Tibial artery (tissue), 4 donors: ENCODE data around the gene DMRT1.

Experiments used
- DNase-seq, 2 donors: peaks; one replicate each; pipeline ENCODE4 v3.0.0-alpha.2; 2019
- H3K27ac ChIP-seq, 2 donors: fragments of 200-600 bp; sonication (generic) in 1 of 2; 1 replicate in 1 of 2; 2 replicates in 1 of 2; pipeline ENCODE4 v1.5.1; 2018 to 2019; ENCODE audit warnings: mild to moderate bottlenecking in 1 of 2
- H3K27me3 ChIP-seq, 2 donors: fragments of 200-600 bp; sonication (generic) in 1 of 2; one replicate each; pipeline versions ENCODE4 v1.5.1 to v1.6.0; 2016 to 2019
- H3K36me3 ChIP-seq, 3 donors: fragments of 200-600 bp; sonication (generic) in 2 of 3; one replicate each; pipeline ENCODE4 v1.5.1; 2016 to 2019; ENCODE audit warnings: mild to moderate bottlenecking in 2 of 3
- H3K4me1 ChIP-seq, 4 donors: fragments of 200-600 bp; sonication (generic) in 2 of 4; 1 replicate in 3 of 4; 2 replicates in 1 of 4; pipeline ENCODE4 v1.5.1; 2016 to 2019
- H3K4me3 ChIP-seq, 2 donors: fragments of 200-600 bp; sonication (generic) in 1 of 2; 1 replicate in 1 of 2; 2 replicates in 1 of 2; pipeline ENCODE4 v1.5.1; 2018 to 2019; ENCODE audit warnings: mild to moderate bottlenecking in 2 of 2
- H3K9me3 ChIP-seq, 3 donors: fragments of 200-600 bp; sonication (generic) in 1 of 3; one replicate each; pipeline ENCODE4 v1.5.1; 2016 to 2019
- CTCF ChIP-seq, 2 experiments: fragments of 200-600 bp in 1 of 2; fragments of 450-650 bp in 1 of 2; IDR thresholded peaks; one replicate each; pipeline ENCODE4 v1.5.1; 2017 to 2019; ENCODE audit warnings: antibody characterized with exemption in 2 of 2, mild to moderate bottlenecking in 1 of 2, moderate library complexity in 1 of 2
- intact Hi-C: fragments of 100-400 bp; cut with DNase I; formaldehyde crosslinking; loops from one replicate; pipeline ENCODE4 v1.15.0; 2023; ENCODE audit warnings: low total_unique reads

Gene DMRT1

GRCh38 chr9:981491-981898 is 140.0 kb downstream of the DMRT1 start:
- no peaks in the 10 kb centered on the region for H3K36me3 ChIP-seq
- intact Hi-C loops, result no loop called here
- TF ChIP-seq CTCF (IDR thresholded peaks at IDR 0.05), result no peak
- DNase-seq, result no peak
- peaks cover 0 to 54% of the 10 kb centered on the region in 2 donors for H3K27me3 ChIP-seq
- no peaks in the 10 kb centered on the region for H3K9me3 ChIP-seq
- no peak overlapping the region for H3K27ac ChIP-seq
- no peak overlapping the region for H3K4me3 ChIP-seq
- H3K4me1 ChIP-seq, result peaks cover 0 to 10% (median 8%) of the 10 kb centered on the region in 4 donors

DNA sequence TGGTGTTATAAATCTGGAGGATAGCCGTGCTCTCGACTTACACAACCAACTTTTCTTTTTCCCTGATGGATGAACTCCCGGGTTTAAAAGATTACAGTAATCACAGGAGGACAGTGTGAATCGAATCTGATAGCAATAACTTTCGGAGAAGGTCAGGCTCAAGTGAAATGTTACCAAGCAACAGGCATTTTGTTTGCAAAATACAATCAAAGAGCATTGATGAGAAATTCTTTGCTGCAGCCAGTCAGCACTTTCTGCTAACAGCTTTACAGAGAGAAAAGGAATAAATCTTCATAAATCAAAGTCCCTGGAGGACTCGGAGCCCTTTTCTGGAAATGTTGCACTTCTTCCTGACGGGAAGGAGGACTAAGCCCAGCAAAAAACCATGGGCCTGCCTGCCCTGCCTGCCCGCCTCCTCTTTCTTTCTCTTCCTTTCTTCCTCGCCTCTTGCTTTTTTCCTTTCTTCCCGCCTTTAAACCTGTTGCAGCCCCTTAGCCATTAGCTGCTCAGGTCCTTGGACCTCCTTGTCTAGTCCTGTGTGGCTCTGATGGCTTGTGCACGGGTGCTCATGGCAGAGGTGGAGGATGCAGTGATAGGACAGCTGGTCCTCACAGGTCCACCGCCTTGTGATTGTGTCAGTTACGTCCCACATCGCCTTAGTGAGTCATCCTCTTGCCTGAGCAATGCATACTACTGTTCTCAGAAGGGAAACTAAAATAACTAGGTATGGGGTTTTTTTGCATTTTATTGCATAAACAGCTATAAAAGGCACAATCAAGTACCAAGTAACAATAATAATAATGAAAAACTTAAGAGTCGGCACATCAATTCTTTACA is 141.1 kb downstream of the DMRT1 start:
- intact Hi-C loops, result no loop called here
- Histone ChIP-seq H3K9me3 (no peaks in the 10 kb centered on the region), H3K27me3 (peaks cover 0 to 47% of the 10 kb centered on the region in 2 donors), H3K27ac (no peak overlapping the region), H3K4me1 (no peaks in the 10 kb centered on the region), H3K36me3 (no peaks in the 10 kb centered on the region), H3K4me3 (no peak overlapping the region)
- no peak for DNase-seq
- TF ChIP-seq CTCF (IDR thresholded peaks at IDR 0.05), result no peak

GRCh38 chr9:994005-994404 is 152.5 kb downstream of the DMRT1 start:
- H3K4me3 ChIP-seq, result no peak overlapping the region
- H3K36me3 ChIP-seq, result no peaks in the 10 kb centered on the region
- TF ChIP-seq CTCF (IDR thresholded peaks at IDR 0.05), result no peak
- no peak overlapping the region for H3K27ac ChIP-seq
- no peaks in the 10 kb centered on the region for H3K4me1 ChIP-seq
- no peaks in the 10 kb centered on the region for H3K9me3 ChIP-seq
- H3K27me3 ChIP-seq, result peaks cover 0 to 25% of the 10 kb centered on the region in 2 donors
- DNase-seq, result no peak
- intact Hi-C loops, result no loop called here

DNA sequence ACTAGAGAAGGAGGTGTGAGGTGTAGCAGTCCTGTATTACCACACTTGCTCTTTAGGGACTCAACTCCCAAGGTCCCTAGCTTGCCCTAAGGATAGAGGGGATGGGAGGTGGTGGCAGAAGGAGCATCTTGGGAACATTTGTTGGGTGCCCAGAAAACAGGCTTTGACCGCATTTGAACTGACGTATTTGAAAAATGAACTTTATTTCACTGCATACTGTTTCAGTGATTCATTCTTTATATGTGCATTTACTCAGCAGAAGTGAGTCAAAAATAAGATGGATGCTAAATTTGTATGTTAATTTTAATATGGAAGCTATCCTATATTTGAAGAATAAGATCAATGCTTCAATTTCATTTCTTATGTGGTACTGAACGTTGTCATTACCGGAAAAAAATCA is 153.7 kb downstream of the DMRT1 start:
- Histone ChIP-seq H3K4me3 (no peak overlapping the region), H3K36me3 (no peaks in the 10 kb centered on the region), H3K4me1 (no peaks in the 10 kb centered on the region), H3K27ac (no peak overlapping the region), H3K9me3 (no peaks in the 10 kb centered on the region), H3K27me3 (peaks cover 0 to 15% of the 10 kb centered on the region in 2 donors)
- DNase-seq, result no peak
- TF ChIP-seq CTCF (IDR thresholded peaks at IDR 0.05), result no peak
- intact Hi-C loops, result no loop called here

- intact Hi-C loops, result no loop called here
- H3K4me3 ChIP-seq, result no peak overlapping the region
- peaks cover 0 to 11% of the 10 kb centered on the region in 2 donors for H3K27me3 ChIP-seq
- TF ChIP-seq CTCF (IDR thresholded peaks at IDR 0.05), result no peak
- no peak for DNase-seq
- H3K27ac ChIP-seq, result no peak overlapping the region
- H3K36me3 ChIP-seq, result no peaks in the 10 kb centered on the region
- no peaks in the 10 kb centered on the region for H3K4me1 ChIP-seq
- H3K9me3 ChIP-seq, result no peaks in the 10 kb centered on the region
Observed at GRCh38 chr9:995781-996180, 154.3 kb downstream of the DMRT1 start.
